ENCODE data around the gene NKAIN4.

Gene NKAIN4

GRCh38 chr20:63254232-63254605, at the start of gene NKAIN4:
Gene NKAIN4, minus strand, starts transcription at chr20:63254463. Its CDS starts 13 bp downstream, at chr20:63254450.
- Mint-ChIP-seq H3K4me3 (peak within 1 kb of the TSS; percentile 33 to 60), H3K27me3 (peaks cover 62% of the 10 kb centered on the region)

DNA sequence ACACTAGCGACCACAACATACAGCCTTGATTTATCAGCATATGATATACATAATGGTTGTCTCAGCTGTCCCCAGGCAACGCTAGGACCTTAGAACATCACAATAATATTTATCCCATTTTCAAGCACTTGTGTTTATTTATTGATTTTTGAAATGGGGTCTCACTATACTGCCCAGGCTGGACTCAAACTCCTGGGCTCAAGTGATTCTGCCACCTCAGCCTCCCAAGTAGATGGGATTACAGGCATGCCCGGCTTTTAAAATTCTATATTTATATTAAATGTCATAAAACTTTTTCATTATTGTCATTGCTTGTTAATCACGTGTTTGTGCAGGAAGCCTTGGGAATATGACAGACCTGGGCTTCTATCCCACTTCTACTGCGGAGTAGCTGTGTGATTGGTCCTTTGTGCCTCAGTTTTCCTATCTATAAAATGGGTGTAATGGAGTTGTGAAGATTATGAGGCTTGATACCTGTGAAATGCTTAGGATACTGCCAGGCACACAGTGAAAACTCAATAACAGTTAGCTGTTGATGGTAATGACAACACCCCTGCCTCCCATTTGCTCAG, 48.9 kb upstream of the NKAIN4 start:
- Mint-ChIP-seq H3K27ac (no peak overlapping the region), H3K4me1 (no peaks in the 10 kb centered on the region)
- no peak for DNase-seq

More at GRCh38 chr20:63254232-63254605, at the start of gene NKAIN4:
- Mint-ChIP-seq H3K27ac (no peak within 1 kb of the TSS), H3K9me3 (no peaks in the 10 kb centered on the region), H3K4me1 (peaks cover 14% of the 10 kb centered on the region)
- peak; percentile 6 for ATAC-seq
- no peak for DNase-seq

DNA sequence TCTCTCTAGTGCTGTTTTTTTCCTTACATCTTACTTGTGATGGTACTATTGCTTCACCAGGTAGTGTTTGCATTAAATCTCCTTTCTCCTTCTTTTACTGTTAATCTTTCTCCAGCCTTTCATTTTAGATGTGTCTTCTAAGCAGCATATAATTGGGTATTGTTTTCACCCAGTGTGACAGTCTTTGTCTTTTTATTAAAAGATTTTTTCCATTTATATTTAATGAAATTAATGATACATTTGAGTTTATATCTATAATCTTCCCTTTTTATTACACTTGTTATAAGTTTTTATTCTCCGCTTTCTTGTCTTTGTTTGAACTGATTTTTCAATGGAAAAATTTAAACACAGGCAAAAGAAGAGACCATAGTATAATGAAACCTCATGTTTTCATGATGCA, 47.4 kb upstream of the NKAIN4 start:
- Mint-ChIP-seq H3K4me3 (no peak overlapping the region), H3K4me1 (no peaks in the 10 kb centered on the region), H3K9me3 (peaks cover 6 to 8% of the 10 kb centered on the region in 2 donors), H3K27ac (no peak overlapping the region), H3K27me3 (peaks cover 43% of the 10 kb centered on the region)
- no peak for DNase-seq
- no peak for ATAC-seq

More for the DNA sequence above, 48.9 kb upstream of the NKAIN4 start:
- H3K9me3 Mint-ChIP-seq: peaks cover 6 to 8% of the 10 kb centered on the region in 2 donors
- no peak overlapping the region for H3K4me3 Mint-ChIP-seq
- peaks cover 36% of the 10 kb centered on the region for H3K27me3 Mint-ChIP-seq
- ATAC-seq: no peak

DNA sequence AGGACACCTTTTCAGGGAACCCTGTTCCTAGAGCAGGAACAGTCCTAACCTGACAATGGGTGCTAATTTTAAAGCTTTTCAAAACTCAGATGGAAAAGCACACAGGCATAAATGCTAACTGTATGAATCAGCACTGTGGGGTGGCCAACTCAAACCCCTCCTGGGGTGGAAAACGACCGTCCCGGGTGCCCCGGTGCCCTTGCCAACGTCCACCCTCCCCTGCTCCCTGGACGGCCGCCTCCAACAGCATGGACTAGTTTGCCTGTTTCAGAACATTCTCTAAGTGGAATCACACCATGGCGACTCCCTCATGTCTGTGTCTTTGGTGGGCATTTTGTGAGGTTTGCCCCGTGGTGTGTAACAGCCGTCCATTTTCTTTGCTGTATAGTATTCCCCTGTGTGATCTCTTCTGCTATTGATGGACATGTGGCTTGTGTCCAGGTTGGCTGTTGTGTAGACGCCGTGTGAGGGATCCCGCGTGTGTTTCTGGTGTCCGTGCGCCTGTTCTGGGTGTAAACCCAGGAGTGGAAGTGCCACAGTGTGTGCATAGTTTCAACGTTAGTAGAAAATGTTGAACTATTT, 44.6 kb upstream of the NKAIN4 start:
- no peak for DNase-seq
- Mint-ChIP-seq H3K4me1 (peaks cover 14% of the 10 kb centered on the region), H3K27ac (no peak overlapping the region), H3K27me3 (peaks cover 52% of the 10 kb centered on the region), H3K9me3 (peaks cover 6 to 8% of the 10 kb centered on the region in 2 donors), H3K4me3 (no peak overlapping the region)
- no peak for ATAC-seq

- Mint-ChIP-seq H3K27me3 (peaks cover 52% of the 10 kb centered on the region), H3K27ac (peak overlapping the region in 1 of 2 donors; percentile 63), H3K4me1 (peaks cover 14% of the 10 kb centered on the region), H3K4me3 (no peak overlapping the region), H3K9me3 (peaks cover 6 to 8% of the 10 kb centered on the region in 2 donors)
- DNase-seq (no peak), ATAC-seq (no peak)
Observed at GRCh38 chr20:63297796-63298572, 43.7 kb upstream of the NKAIN4 start.

GRCh38 chr20:63297371-63297781, 43.1 kb upstream of the NKAIN4 start:
- H3K4me1 Mint-ChIP-seq: peaks cover 14% of the 10 kb centered on the region
- peaks cover 6 to 8% of the 10 kb centered on the region in 2 donors for H3K9me3 Mint-ChIP-seq
- H3K4me3 Mint-ChIP-seq: no peak overlapping the region
- H3K27ac Mint-ChIP-seq: no peak overlapping the region
- ATAC-seq (no peak), DNase-seq (no peak)
- peaks cover 52% of the 10 kb centered on the region for H3K27me3 Mint-ChIP-seq

DNA sequence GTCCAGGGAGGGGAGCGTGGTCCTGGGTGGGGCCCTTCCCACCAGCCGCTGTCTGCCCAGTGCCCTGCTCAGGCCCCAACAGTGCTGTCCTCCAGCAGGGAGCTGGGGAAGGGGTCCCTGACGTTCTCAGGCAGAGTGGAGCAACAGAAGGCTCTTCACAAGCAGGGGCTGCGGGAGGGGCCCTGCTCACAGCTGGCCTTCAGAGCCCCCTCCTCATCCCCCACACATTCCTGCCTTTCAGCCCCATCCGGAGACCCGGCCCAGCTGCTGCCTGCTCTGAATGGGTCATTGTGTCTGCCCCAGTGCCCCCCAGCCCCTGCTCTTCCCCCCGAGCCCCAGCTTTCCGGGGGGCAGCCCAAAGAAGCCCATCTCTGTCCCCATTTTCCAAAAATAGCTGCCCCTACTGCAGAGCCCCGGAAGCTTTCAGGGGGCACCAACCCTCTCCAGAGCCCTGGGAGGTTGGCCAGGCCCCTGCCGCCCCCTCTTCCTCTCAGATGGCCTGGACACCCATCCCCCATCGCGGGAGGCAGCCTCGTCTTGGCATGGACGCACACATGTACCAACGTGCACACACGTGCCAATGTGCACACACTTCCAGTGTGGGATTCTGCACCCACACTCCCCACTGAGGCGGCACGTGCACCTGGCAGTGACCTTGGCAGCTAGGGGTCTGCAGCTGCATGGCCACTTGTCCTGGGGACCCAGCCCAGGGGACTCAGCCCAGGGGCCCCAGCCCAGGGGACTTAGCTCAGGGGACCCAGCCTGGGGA, 42.5 kb upstream of the NKAIN4 start:
- no peak for ATAC-seq
- peaks cover 52% of the 10 kb centered on the region for H3K27me3 Mint-ChIP-seq
- peaks cover 14% of the 10 kb centered on the region for H3K4me1 Mint-ChIP-seq
- no peak for DNase-seq
- H3K4me3 Mint-ChIP-seq: no peak overlapping the region
- H3K27ac Mint-ChIP-seq: peak overlapping the region in 1 of 2 donors; percentile 37
- peaks cover 4 to 6% of the 10 kb centered on the region in 2 donors for H3K9me3 Mint-ChIP-seq

DNA sequence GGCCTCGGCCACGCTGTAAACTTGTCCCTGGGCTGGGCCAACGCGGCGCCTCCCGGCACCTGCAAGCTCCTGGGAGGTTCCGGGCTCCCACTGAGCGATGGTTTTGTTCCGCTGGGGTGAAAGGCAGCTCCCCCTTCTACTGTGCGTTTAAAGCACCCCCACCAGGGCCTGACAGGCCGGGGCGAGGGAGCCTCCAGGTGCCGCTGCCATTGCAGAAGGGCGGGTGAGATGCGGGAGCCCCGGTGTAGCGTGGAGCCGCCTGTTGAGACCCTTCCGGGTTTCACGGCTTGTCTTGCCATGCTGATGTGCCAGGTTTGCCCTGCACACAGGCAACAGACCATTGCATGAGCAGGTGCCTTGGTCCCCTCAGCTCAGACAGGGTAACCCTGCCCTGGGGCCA, 41.6 kb upstream of the NKAIN4 start:
- peaks cover 48% of the 10 kb centered on the region for H3K27me3 Mint-ChIP-seq
- no peaks in the 10 kb centered on the region for H3K9me3 Mint-ChIP-seq
- H3K4me3 Mint-ChIP-seq: no peak overlapping the region
- H3K4me1 Mint-ChIP-seq: peaks cover 16% of the 10 kb centered on the region
- ATAC-seq (no peak), DNase-seq (no peak)
- H3K27ac Mint-ChIP-seq: no peak overlapping the region

DNA sequence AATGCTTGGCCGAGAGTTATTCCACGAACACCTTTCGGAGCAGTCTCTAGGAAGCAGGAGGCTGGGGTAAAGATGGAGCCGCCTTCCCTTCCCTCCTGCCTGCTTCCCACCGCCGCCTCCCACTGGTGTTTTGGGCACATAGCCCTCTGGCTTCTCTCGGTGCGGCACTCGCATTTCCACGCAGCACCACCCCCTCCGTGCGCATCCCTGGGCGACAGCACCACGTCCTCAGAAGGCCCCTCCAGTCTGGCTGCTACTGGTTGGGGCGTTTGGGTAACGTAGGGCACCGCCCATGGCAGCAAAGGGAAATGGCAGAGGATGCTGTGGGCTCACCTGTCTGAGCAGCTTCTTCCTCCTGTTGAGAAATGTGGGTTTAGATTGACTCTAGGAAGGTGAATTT, 41.2 kb upstream of the NKAIN4 start:
- no peak overlapping the region for H3K4me3 Mint-ChIP-seq
- no peaks in the 10 kb centered on the region for H3K9me3 Mint-ChIP-seq
- no peak overlapping the region for H3K27ac Mint-ChIP-seq
- H3K4me1 Mint-ChIP-seq: peaks cover 20% of the 10 kb centered on the region
- ATAC-seq (no peak), DNase-seq (no peak)
- H3K27me3 Mint-ChIP-seq: peaks cover 44% of the 10 kb centered on the region

DNA sequence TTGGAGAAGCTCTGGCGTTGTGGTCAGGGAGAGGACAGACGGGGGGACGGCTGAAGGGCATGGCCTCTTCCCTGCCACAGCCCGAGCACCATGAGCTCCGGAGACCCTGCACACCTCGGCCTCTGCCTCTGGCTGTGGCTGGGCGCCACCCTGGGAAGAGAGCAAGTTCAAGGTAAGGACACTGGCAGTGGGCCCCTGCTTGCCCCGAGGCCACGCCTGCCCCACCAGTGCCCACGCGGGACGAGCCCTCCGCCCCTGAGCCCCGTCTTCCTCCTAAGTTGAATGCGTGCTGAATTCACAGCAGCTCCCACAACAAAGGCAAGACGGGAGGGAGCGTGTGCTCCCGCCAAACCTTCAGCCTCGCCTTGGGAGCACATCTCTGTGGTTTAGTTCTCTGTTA, 40.8 kb upstream of the NKAIN4 start:
- Mint-ChIP-seq H3K4me1 (peaks cover 21% of the 10 kb centered on the region), H3K27ac (peak overlapping the region in 1 of 2 donors; percentile 64), H3K9me3 (no peaks in the 10 kb centered on the region), H3K27me3 (peaks cover 44% of the 10 kb centered on the region), H3K4me3 (no peak overlapping the region)
- no peak for ATAC-seq
- DNase-seq: no peak

GRCh38 chr20:63294536-63294900, 40.3 kb upstream of the NKAIN4 start:
- H3K4me3 Mint-ChIP-seq: no peak overlapping the region
- peaks cover 21% of the 10 kb centered on the region for H3K4me1 Mint-ChIP-seq
- peak overlapping the region in 1 of 2 donors; percentile 64 for H3K27ac Mint-ChIP-seq
- no peaks in the 10 kb centered on the region for H3K9me3 Mint-ChIP-seq
- H3K27me3 Mint-ChIP-seq: peaks cover 44% of the 10 kb centered on the region
- DNase-seq: no peak
- ATAC-seq: peak; percentile 6

GRCh38 chr20:63293871-63294535, 39.7 kb upstream of the NKAIN4 start:
- peak overlapping the region in 1 of 2 donors; percentile 54 for H3K27ac Mint-ChIP-seq
- peaks cover 39% of the 10 kb centered on the region for H3K27me3 Mint-ChIP-seq
- H3K4me1 Mint-ChIP-seq: peaks cover 21% of the 10 kb centered on the region
- H3K9me3 Mint-ChIP-seq: no peaks in the 10 kb centered on the region
- ATAC-seq: peak; percentile 16
- H3K4me3 Mint-ChIP-seq: no peak overlapping the region
- DNase-seq: no peak

GRCh38 chr20:63293456-63293855, 39.2 kb upstream of the NKAIN4 start:
- Mint-ChIP-seq H3K4me1 (peaks cover 21% of the 10 kb centered on the region), H3K27me3 (peaks cover 33% of the 10 kb centered on the region), H3K9me3 (no peaks in the 10 kb centered on the region), H3K4me3 (no peak overlapping the region), H3K27ac (peak overlapping the region in 1 of 2 donors; percentile 54)
- DNase-seq: no peak
- ATAC-seq: no peak

DNA sequence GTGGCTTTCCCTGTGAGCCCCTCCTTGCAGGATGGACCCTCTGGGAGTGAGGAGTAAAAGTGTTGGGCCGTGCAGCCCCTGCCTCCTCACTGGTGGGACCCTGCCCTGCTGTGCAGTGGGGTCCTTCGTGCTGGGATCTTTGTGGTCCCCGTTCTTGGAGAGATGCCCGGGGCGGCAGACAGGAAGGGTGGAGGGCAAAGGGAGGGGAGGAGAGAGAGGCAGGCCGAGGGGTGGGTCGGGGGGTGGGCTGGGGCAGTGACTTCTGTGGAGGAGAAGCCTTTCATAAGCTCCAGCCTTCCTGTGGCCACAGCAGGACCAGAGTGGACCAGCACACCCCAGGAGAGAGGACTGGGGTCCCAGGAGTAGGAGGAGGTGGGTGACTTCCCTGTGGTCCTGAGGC, 38.6 kb upstream of the NKAIN4 start, which contains the start of gene COL20A1:
TSS of gene COL20A1 (plus strand) at position 283 of the 400 bp plus-strand sequence. CDS start 1,922 bp downstream, outside the sequence.
- Mint-ChIP-seq H3K4me1 (peaks cover 21% of the 10 kb centered on the region), H3K27ac (peak within 1 kb of the TSS in 1 of 2 donors; percentile 54), H3K4me3 (no peak within 1 kb of the TSS), H3K9me3 (no peaks in the 10 kb centered on the region), H3K27me3 (peaks cover 28% of the 10 kb centered on the region)
- DNase-seq: no peak
- no peak for ATAC-seq

GRCh38 chr20:63292292-63292701, 38.0 kb upstream of the NKAIN4 start:
- DNase-seq (no peak), ATAC-seq (no peak)
- peaks cover 21% of the 10 kb centered on the region for H3K4me1 Mint-ChIP-seq
- H3K27ac Mint-ChIP-seq: peak overlapping the region in 1 of 2 donors; percentile 34
- peaks cover 28% of the 10 kb centered on the region for H3K27me3 Mint-ChIP-seq
- H3K9me3 Mint-ChIP-seq: no peaks in the 10 kb centered on the region
- no peak overlapping the region for H3K4me3 Mint-ChIP-seq

All from stimulated activated naive CD8-positive, alpha-beta T cell treated with anti-CD3 and anti-CD28 coated beads, Interleukin-15, amount 100 ng/mL, for 72 hours (primary cell).